ENCODE data around the gene EHF. TPM values are rescaled to one million over a fixed set of nuclear protein-coding genes. Genes with fewer than 3 reads are reported as not detected.

EHF gene
- total RNA-seq, 2 experiments from 2014 or later = not detected

- H3K27ac Mint-ChIP-seq = no peak overlapping the region
- H3K36me3 Mint-ChIP-seq (ENCODE audit: low read depth) = no peaks in the 10 kb centered on the region
- ATAC-seq (no peak), DNase-seq (no peak)
- intact Hi-C loops (cut with micrococcal nuclease) = no loop called here
- H3K9me3 Mint-ChIP-seq = no peaks in the 10 kb centered on the region
- ChIA-PET POLR2A (no interaction called here), CTCF (interaction anchor here (0.6 to 1.1 kb wide), 3 partner anchors 12 to 23 kb away, joined by 3 to 4 read pairs (median 3); no protein-coding TSS in a partner anchor)
- no peak overlapping the region for H3K4me3 Mint-ChIP-seq
- H3K4me1 Mint-ChIP-seq (ENCODE audit: low read depth) = peaks cover 11% of the 10 kb centered on the region
- H3K27me3 Mint-ChIP-seq = peaks cover 19% of the 10 kb centered on the region
- TF ChIP-seq, protein P1, sequence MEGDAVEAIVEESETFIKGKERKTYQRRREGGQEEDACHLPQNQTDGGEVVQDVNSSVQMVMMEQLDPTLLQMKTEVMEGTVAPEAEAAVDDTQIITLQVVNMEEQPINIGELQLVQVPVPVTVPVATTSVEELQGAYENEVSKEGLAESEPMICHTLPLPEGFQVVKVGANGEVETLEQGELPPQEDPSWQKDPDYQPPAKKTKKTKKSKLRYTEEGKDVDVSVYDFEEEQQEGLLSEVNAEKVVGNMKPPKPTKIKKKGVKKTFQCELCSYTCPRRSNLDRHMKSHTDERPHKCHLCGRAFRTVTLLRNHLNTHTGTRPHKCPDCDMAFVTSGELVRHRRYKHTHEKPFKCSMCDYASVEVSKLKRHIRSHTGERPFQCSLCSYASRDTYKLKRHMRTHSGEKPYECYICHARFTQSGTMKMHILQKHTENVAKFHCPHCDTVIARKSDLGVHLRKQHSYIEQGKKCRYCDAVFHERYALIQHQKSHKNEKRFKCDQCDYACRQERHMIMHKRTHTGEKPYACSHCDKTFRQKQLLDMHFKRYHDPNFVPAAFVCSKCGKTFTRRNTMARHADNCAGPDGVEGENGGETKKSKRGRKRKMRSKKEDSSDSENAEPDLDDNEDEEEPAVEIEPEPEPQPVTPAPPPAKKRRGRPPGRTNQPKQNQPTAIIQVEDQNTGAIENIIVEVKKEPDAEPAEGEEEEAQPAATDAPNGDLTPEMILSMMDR (IDR thresholded peaks at IDR 0.05) = no peak
These were observed 11.6 kb upstream of the EHF start for GRCh38 chr11:34609187-34609751.

GRCh38 chr11:34609850-34610249 is 11.0 kb upstream of the EHF start:
- Mint-ChIP-seq H3K9me3 (no peaks in the 10 kb centered on the region), H3K4me3 (no peak overlapping the region), H3K27ac (no peak overlapping the region), H3K36me3 (ENCODE audit: low read depth) (no peaks in the 10 kb centered on the region), H3K4me1 (ENCODE audit: low read depth) (peaks cover 17% of the 10 kb centered on the region), H3K27me3 (peaks cover 21% of the 10 kb centered on the region)
- intact Hi-C loops (cut with micrococcal nuclease) = no loop called here
- ChIA-PET POLR2A (no interaction called here), CTCF (interaction anchor here (1.0 to 1.1 kb wide), 2 partner anchors 23 to 24 kb away, joined by 3 to 4 read pairs; no protein-coding TSS in a partner anchor)
- DNase-seq (no peak), ATAC-seq (no peak)
- TF ChIP-seq, protein P1 (IDR thresholded peaks at IDR 0.05) = no peak

- DNase-seq (no peak), ATAC-seq (no peak)
- no peaks in the 10 kb centered on the region for H3K36me3 Mint-ChIP-seq (ENCODE audit: low read depth)
- H3K4me3 Mint-ChIP-seq = no peak overlapping the region
- peaks cover 17% of the 10 kb centered on the region for H3K4me1 Mint-ChIP-seq (ENCODE audit: low read depth)
- H3K9me3 Mint-ChIP-seq = no peaks in the 10 kb centered on the region
- H3K27me3 Mint-ChIP-seq = peaks cover 22% of the 10 kb centered on the region
- TF ChIP-seq, protein P1 (IDR thresholded peaks at IDR 0.05) = no peak
- no peak overlapping the region for H3K27ac Mint-ChIP-seq
- ChIA-PET POLR2A (no interaction called here), CTCF (interaction anchor here (1.0 to 1.1 kb wide), 2 partner anchors 23 to 24 kb away, joined by 3 to 4 read pairs; no protein-coding TSS in a partner anchor)
- intact Hi-C loops (cut with micrococcal nuclease) = no loop called here
These were observed 10.4 kb upstream of the EHF start for GRCh38 chr11:34610324-34611041.

DNA sequence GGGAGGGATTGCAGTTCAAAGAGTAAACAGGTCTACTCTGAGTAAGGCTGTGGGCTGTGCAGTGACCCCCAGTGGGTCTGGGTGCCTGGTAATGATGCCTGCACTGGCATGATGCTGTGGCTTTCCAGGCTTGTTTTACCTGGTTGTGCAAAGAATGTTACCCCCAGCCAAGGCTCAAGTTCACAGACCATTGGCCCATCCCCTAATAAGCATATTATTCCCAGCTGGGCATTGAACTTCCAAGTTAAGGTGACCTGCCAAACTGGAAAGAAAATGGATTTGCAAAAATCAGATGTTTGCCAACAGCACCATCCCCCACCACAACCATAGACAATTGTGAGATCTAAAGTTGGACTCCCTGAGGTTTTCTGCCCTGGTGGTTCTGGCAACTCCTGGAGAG is 7.9 kb upstream of the EHF start:
- intact Hi-C loops (cut with micrococcal nuclease) = no loop called here
- Mint-ChIP-seq H3K4me1 (ENCODE audit: low read depth) (peaks cover 17% of the 10 kb centered on the region), H3K4me3 (no peak overlapping the region), H3K27me3 (peaks cover 20% of the 10 kb centered on the region), H3K36me3 (ENCODE audit: low read depth) (no peaks in the 10 kb centered on the region), H3K27ac (no peak overlapping the region), H3K9me3 (no peaks in the 10 kb centered on the region)
- no peak for ATAC-seq
- DNase-seq = no peak
- POLR2A ChIA-PET = no interaction called here
- TF ChIP-seq, protein P1 (IDR thresholded peaks at IDR 0.05) = no peak
- CTCF ChIA-PET = no interaction called here

GRCh38 chr11:34613552-34614056 is 7.3 kb upstream of the EHF start:
- TF ChIP-seq, protein P1 (IDR thresholded peaks at IDR 0.05) = no peak
- POLR2A ChIA-PET = interaction anchor here (1.4 to 1.8 kb wide), 2 partner anchors 22 to 37 kb away, joined by 3 to 5 read pairs; no protein-coding TSS in a partner anchor
- DNase-seq = no peak
- CTCF ChIA-PET = no interaction called here
- Mint-ChIP-seq H3K9me3 (no peaks in the 10 kb centered on the region), H3K4me1 (ENCODE audit: low read depth) (peaks cover 17% of the 10 kb centered on the region), H3K36me3 (ENCODE audit: low read depth) (no peaks in the 10 kb centered on the region), H3K27me3 (peaks cover 20% of the 10 kb centered on the region), H3K27ac (no peak overlapping the region), H3K4me3 (no peak overlapping the region)
- no peak for ATAC-seq
- intact Hi-C loops (cut with micrococcal nuclease) = no loop called here

All from activated CD8-positive, alpha-beta T cell treated with anti-CD3 and anti-CD28 coated beads for 36 hours (primary cell).